ENCODE data around the gene ACOX3.
"Not testable (repeated sequence)": the region's sequence is repeated elsewhere in the genome, so short reads cannot be mapped to it uniquely, and the experiment has no call there.

ACOX3 gene

DNA sequence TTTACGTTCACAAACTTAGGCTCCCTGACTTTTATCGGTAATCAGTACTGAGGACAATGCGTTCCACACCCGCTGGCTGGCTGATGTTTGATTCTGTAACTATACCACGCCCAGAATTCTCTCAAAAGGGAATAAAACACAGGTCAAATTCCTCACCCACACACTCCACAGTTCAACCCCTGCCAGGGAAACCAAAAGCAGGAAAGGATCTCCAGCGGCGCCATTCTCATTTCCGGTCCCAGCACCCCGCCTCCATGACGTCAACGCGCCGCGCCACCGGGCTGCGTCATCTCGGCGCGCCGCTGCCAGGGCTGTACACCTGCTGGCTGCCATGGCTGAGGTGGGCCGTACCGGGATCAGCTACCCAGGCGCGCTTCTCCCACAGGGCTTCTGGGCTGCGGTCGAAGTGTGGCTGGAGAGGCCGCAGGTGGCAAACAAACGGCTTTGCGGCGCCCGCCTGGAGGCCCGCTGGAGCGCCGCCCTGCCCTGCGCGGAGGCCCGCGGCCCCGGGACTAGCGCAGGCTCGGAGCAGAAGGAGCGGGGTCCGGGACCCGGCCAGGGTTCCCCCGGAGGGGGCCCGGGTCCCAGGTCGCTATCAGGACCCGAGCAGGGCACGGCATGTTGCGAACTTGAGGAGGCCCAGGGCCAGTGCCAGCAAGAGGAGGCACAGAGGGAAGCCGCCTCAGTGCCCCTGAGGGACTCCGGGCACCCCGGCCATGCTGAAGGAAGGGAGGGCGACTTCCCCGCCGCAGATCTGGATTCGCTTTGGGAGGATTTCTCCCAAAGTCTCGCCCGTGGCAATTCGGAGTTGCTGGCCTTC lies at the start of gene ACOX3, which contains the start of gene TRMT44:
Gene ACOX3, minus strand, starts transcription at position 232 of the 820 bp plus-strand sequence. CDS start 24,202 bp downstream, outside the sequence.
Gene TRMT44, plus strand, starts transcription at position 286 of the 820 bp plus-strand sequence. Its CDS starts 46 bp downstream, at position 332.
- peaks cover 20% of the 10 kb centered on the region for H3K4me1 ChIP-seq (ENCODE audit: insufficient read depth, low read length)
- H3K27ac ChIP-seq (ENCODE audit: low read length) = peak within 1 kb of the TSS; percentile 69
- H3K9me3 ChIP-seq (ENCODE audit: insufficient read depth, low read depth, low read length) = no peaks in the 10 kb centered on the region
- no peaks in the 10 kb centered on the region for H3K27me3 ChIP-seq (ENCODE audit: insufficient read depth, low read length)
- no peaks in the 10 kb centered on the region for H3K36me3 ChIP-seq (ENCODE audit: insufficient read depth, low read depth, low read length)
- H3K4me3 ChIP-seq (ENCODE audit: low read length) = peak within 1 kb of the TSS; percentile 92
- H3K9ac ChIP-seq (ENCODE audit: low read depth, low read length) = peak within 1 kb of the TSS; percentile 92

DNA sequence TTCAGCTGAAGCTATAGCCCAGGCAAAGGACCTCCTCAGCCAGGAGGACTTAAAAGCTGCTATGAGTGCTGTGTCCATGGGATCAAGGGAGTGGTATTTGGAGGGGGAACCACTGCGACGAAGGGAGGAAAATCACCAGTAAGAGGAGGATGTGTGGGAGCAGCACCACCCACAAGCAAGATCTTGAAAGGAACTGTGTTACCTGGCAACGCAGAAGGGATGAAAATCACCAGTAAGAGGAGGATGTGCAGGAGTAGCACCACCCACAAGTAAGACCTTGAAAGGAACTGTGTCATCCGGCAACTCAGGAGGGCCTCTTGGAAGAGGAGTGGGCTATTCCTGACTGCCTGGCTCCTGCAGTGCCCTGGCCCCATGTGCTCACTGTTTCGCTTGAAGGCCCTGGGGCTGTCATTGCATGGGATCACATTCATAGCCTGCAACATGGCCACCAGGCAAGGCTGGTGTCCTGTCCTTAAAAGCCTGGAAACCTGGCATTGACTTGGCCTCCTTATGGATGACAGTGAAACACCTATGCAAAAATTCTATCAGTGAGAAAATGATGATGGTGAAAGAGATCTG lies 48.4 kb upstream of the ACOX3 start:
- Histone ChIP-seq H3K4me1 (ENCODE audit: insufficient read depth, low read length) (peaks cover 9% of the 10 kb centered on the region), H3K36me3 (ENCODE audit: insufficient read depth, low read depth, low read length) (no peaks in the 10 kb centered on the region), H3K9me3 (ENCODE audit: insufficient read depth, low read depth, low read length) (peaks cover 13% of the 10 kb centered on the region; the same call in 1 of the 2 replicates), H3K4me3 (ENCODE audit: low read length) (no peak overlapping the region), H3K27ac (ENCODE audit: low read length) (no peak overlapping the region), H3K27me3 (ENCODE audit: insufficient read depth, low read length) (no peaks in the 10 kb centered on the region), H3K9ac (ENCODE audit: low read depth, low read length) (no peak overlapping the region)

DNA sequence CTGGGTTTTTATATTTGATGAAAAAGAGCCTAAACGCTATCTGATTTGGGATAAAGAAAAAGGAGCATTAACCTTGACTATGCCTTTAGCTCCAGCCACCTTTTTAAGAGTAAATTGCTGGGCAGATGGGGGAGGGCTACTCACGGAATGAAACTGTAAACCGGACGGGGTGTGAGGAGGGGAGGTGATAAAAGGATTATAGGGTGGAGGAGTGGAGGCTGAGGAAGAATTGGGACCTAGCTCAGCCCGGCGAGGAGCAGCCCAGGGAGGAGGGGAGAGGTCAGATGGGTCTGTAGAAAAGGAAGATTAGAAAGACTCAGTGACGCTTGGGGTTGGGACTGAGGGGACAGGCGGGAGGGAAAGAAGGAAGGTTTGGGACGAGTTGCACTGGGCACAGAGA lies 46.1 kb upstream of the ACOX3 start:
- H3K4me1 ChIP-seq (ENCODE audit: insufficient read depth, low read length); H3K4me3 ChIP-seq (ENCODE audit: low read length); H3K27me3 ChIP-seq (ENCODE audit: insufficient read depth, low read length); H3K27ac ChIP-seq (ENCODE audit: low read length); H3K9ac ChIP-seq (ENCODE audit: low read depth, low read length); H3K36me3 ChIP-seq (ENCODE audit: insufficient read depth, low read depth, low read length): not testable (repeated sequence)
- peaks cover 13% of the 10 kb centered on the region; the same call in 1 of the 2 replicates for H3K9me3 ChIP-seq (ENCODE audit: insufficient read depth, low read depth, low read length)

DNA sequence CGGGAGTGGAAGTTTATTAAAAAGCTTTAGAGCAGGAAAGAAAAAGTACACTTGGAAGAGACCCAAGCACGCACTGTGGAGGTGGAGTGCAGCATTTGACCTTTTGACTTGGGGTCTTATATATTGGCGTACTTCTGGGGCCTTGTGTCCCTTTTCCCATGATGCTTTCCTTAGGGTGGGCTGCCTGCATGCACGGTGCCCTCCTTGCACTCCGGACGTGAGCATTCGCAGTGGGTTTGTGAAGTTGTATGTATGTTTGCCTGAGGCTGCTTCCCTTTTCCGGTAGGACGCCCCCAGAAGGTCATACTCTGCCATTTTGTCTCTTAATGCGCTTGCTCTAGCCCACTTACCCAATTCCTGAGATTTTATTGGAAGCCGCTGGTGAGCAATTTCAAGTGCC lies 39.7 kb upstream of the ACOX3 start:
- Histone ChIP-seq H3K4me3 (ENCODE audit: low read length) (no peak overlapping the region), H3K4me1 (ENCODE audit: insufficient read depth, low read length) (no peaks in the 10 kb centered on the region), H3K27ac (ENCODE audit: low read length) (no peak overlapping the region), H3K9ac (ENCODE audit: low read depth, low read length) (no peak overlapping the region), H3K27me3 (ENCODE audit: insufficient read depth, low read length) (no peaks in the 10 kb centered on the region), H3K9me3 (ENCODE audit: insufficient read depth, low read depth, low read length) (no peaks in the 10 kb centered on the region), H3K36me3 (ENCODE audit: insufficient read depth, low read depth, low read length) (peaks cover 15% of the 10 kb centered on the region)

DNA sequence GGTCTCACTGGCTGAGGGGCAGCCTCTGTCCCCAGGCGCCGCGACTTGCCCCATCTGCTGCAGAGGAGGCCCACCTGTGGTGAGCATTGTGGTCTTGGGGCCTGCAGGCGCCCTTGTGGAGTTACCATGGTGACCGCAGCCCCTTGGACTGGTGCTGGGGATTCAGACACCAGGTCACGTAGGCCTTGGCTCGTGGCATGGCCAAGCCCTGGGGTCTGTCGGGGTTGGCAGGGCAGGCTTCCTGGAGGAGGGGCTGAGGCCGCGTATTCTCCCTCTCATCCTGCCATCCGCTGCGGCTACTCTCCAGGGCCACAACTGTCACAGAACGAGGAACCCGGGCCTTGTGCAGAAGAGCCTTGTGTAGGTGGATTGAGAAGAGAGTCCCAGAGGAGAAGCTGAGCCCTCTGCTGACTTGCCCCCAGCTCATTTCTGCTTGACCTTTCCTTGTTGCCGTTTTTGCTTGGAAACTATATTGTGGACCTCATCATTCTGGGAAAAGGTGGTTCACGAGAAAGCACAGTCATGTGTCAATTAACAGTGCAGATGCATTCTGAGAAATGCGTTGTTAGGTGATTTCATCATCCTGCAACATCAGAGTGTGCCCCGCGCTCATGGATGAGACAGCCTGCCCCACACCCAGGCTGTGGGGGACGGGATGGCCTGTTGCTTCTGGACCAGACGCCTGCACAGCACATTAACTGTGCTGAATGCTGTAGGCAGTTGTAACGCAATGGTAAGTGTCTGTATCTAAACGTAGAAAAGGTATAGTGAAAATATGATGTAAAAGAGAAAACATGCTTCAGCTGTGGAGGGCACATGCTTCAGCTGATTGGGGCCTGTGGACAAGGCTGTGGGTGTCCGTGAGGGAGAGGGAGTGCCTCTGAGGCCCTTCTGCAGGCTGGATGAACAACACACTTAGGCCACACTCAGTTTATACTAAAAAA lies 38.5 kb upstream of the ACOX3 start:
- Histone ChIP-seq H3K4me1 (ENCODE audit: insufficient read depth, low read length) (no peaks in the 10 kb centered on the region), H3K9ac (ENCODE audit: low read depth, low read length) (no peak overlapping the region), H3K27me3 (ENCODE audit: insufficient read depth, low read length) (no peaks in the 10 kb centered on the region), H3K27ac (ENCODE audit: low read length) (no peak overlapping the region), H3K9me3 (ENCODE audit: insufficient read depth, low read depth, low read length) (no peaks in the 10 kb centered on the region), H3K4me3 (ENCODE audit: low read length) (no peak overlapping the region), H3K36me3 (ENCODE audit: insufficient read depth, low read depth, low read length) (peaks cover 15% of the 10 kb centered on the region)

DNA sequence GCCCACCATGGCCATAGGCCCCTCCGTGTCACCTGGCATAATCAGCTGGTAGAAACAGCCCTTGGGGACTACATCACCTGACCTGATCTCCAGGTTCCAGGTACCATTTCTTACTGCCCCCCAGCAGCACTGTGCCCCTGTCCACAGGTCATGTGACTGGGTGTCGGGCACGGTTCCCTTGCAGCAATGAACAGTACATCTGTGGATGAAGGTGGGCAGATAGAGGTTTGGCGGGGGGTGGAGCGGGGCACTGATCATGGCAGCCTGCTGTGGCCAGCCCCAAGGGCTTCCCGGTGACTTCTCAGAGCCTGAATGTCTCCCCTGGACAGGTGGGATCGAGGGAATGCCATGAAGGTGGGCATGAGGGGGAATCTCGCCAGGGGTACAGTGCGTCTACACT lies 37.8 kb upstream of the ACOX3 start:
- Histone ChIP-seq H3K4me1 (ENCODE audit: insufficient read depth, low read length) (no peaks in the 10 kb centered on the region), H3K27me3 (ENCODE audit: insufficient read depth, low read length) (no peaks in the 10 kb centered on the region), H3K9me3 (ENCODE audit: insufficient read depth, low read depth, low read length) (no peaks in the 10 kb centered on the region), H3K36me3 (ENCODE audit: insufficient read depth, low read depth, low read length) (peaks cover 15% of the 10 kb centered on the region), H3K9ac (ENCODE audit: low read depth, low read length) (no peak overlapping the region), H3K4me3 (ENCODE audit: low read length) (no peak overlapping the region), H3K27ac (ENCODE audit: low read length) (no peak overlapping the region)

DNA sequence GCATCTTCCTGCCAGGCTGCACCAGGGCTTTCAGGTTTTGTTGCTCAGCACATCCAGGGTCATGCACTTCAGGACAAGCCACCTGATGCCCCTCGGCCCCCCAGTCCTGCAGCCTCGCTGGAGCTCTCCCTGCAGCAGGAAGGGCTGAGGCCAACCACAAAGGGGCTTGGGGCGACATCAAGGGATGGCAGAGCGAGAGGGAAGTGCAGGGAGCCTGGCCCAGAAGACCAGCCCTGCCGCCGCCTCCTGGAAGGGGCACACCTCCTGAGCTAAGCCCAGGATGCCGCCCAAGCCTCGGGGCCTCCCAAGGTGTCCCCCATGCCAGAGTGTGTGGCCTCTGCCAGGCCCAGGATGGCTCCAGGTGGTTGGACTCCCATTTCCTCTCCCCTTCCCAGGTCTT lies 37.2 kb upstream of the ACOX3 start:
- Histone ChIP-seq H3K9ac (ENCODE audit: low read depth, low read length) (no peak overlapping the region), H3K27ac (ENCODE audit: low read length) (no peak overlapping the region)

DNA sequence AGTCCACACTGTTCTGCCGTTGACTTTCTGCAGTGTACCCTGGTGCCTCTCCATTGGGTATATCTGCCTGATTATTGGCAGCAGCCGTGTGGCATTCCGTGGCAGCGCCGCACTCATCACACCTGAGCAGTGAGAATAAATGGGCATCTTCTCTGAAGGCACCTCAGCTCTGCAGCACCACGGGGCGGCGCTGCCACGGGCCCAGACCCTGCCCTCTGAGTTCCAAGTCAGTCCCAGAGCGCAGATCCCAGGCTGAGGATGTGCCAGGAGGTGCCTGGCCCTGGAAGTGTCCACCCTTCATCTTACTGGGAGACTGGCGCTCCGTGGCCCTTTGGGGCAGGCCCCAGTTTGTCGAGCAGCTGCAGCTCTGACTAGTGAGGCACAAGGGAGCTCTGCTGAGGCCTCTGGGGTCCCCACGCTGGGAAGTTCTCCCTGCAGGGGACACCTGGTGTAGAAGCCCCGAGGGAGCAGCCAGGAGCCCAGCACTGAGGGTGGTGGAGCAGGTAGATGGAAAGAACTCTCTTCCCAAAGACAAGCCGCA lies 36.6 kb upstream of the ACOX3 start:
- no peak overlapping the region for H3K27ac ChIP-seq (ENCODE audit: low read length)
- H3K36me3 ChIP-seq (ENCODE audit: insufficient read depth, low read depth, low read length) = peaks cover 15% of the 10 kb centered on the region
- no peak overlapping the region for H3K9ac ChIP-seq (ENCODE audit: low read depth, low read length)
- no peak overlapping the region for H3K4me3 ChIP-seq (ENCODE audit: low read length)
- no peaks in the 10 kb centered on the region for H3K4me1 ChIP-seq (ENCODE audit: insufficient read depth, low read length)
- H3K9me3 ChIP-seq (ENCODE audit: insufficient read depth, low read depth, low read length) = no peaks in the 10 kb centered on the region
- H3K27me3 ChIP-seq (ENCODE audit: insufficient read depth, low read length) = no peaks in the 10 kb centered on the region

More for the DNA sequence above, 37.2 kb upstream of the ACOX3 start:
- Histone ChIP-seq H3K9me3 (ENCODE audit: insufficient read depth, low read depth, low read length) (no peaks in the 10 kb centered on the region), H3K36me3 (ENCODE audit: insufficient read depth, low read depth, low read length) (peaks cover 15% of the 10 kb centered on the region), H3K27me3 (ENCODE audit: insufficient read depth, low read length) (no peaks in the 10 kb centered on the region), H3K4me3 (ENCODE audit: low read length) (no peak overlapping the region), H3K4me1 (ENCODE audit: insufficient read depth, low read length) (no peaks in the 10 kb centered on the region)

DNA sequence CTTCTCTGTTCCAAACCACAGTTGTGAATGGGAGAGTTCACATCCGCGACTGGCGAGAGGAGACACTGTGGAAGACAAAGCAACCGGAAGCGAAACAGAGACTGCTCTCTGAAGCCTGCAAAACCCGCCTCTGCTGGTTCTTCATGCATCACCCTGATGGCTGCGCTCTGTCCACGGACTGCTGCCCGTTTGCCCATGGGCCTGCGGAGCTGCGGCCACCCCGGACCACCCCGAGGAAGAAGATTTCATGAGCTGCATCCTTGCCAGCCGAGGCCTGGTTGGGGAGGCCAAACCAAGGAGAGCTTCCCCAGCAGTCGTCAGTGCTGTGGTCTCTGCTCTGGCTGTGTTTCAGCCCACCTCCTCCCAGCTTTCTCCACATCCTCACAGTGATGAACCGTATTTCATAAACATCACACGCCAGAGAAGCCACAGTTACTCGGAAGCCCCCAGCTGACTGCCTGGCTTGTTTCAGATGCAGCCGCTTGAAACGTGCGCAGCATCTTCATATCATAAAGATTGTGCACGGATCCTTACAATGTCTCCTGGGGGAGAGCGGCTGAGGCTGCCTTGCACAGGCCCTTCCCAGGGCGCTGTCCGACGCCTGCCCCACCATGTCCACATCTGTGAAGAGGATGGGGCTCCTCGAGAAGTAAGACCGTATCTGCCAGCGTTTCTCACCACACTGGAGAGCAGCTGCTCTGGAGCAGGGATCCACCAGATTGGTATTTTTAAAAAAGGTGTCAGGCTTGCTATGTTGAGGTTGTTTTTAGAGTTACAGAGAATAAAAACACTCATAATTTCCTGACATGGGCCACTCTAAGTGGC lies 35.4 kb upstream of the ACOX3 start:
- H3K27ac ChIP-seq (ENCODE audit: low read length) = no peak overlapping the region
- no peak overlapping the region for H3K9ac ChIP-seq (ENCODE audit: low read depth, low read length)
- no peaks in the 10 kb centered on the region for H3K4me1 ChIP-seq (ENCODE audit: insufficient read depth, low read length)
- no peak overlapping the region for H3K4me3 ChIP-seq (ENCODE audit: low read length)
- no peaks in the 10 kb centered on the region for H3K9me3 ChIP-seq (ENCODE audit: insufficient read depth, low read depth, low read length)
- no peaks in the 10 kb centered on the region for H3K27me3 ChIP-seq (ENCODE audit: insufficient read depth, low read length)
- H3K36me3 ChIP-seq (ENCODE audit: insufficient read depth, low read depth, low read length) = peaks cover 22% of the 10 kb centered on the region

DNA sequence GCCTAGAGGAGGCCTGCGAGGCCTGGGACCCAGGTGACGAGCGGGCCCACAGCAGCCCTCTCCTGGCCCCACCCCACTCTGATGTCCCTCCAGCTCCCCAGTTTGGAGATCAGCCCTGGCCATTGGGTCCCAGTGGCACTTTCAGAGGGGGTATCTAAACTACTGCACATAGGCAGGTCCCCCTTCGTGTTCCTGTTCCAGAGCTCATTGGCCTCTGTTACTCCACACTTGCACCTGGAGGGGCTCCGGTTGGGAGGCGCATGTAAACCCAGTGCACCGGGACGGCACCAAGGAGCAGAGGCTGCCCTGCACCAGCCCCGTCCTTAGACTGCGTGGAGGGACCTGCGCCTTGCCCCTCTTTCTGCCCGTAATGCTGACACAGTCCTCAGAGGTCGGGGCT lies 34.3 kb upstream of the ACOX3 start:
- Histone ChIP-seq H3K36me3 (ENCODE audit: insufficient read depth, low read depth, low read length) (peaks cover 25% of the 10 kb centered on the region), H3K4me3 (ENCODE audit: low read length) (no peak overlapping the region), H3K27ac (ENCODE audit: low read length) (no peak overlapping the region), H3K9me3 (ENCODE audit: insufficient read depth, low read depth, low read length) (no peaks in the 10 kb centered on the region), H3K4me1 (ENCODE audit: insufficient read depth, low read length) (no peaks in the 10 kb centered on the region), H3K27me3 (ENCODE audit: insufficient read depth, low read length) (no peaks in the 10 kb centered on the region), H3K9ac (ENCODE audit: low read depth, low read length) (no peak overlapping the region)

Measured in iPS-20b (cell line).